Gastrocnemius medialis (tissue), 4 donors: ENCODE data around the gene CHST8. TPM values are rescaled to one million over a fixed set of nuclear protein-coding genes. Genes with fewer than 3 reads are reported as not detected.

Experiments used
- ATAC-seq, 2 donors: fragments of 150-250 bp; one replicate each; pipeline ENCODE4 v1.9.1; 2016
- DNase-seq, 2 donors: peaks; one replicate each; pipeline ENCODE4 v3.0.0-alpha.2; 2019
- H3K27ac ChIP-seq, 4 donors: fragments of 200-600 bp; sonication (generic); 1 replicate in 1 of 4; 2 replicates in 3 of 4; pipeline ENCODE4 v1.5.1; 2016 to 2018; ENCODE audit warnings: mild to moderate bottlenecking in 2 of 4, moderate library complexity in 1 of 4
- H3K27me3 ChIP-seq, 3 donors: fragments of 200-600 bp; sonication (generic) in 2 of 3; 1 replicate in 1 of 3; 2 replicates in 2 of 3; pipeline versions ENCODE4 v1.5.1 to v1.6.0; 2016 to 2019; ENCODE audit warnings: mild to moderate bottlenecking in 1 of 3, moderate library complexity in 1 of 3
- H3K36me3 ChIP-seq, 2 donors: fragments of 200-600 bp; sonication (generic) in 1 of 2; one replicate each; pipeline ENCODE4 v1.5.1; 2017 to 2018
- H3K4me1 ChIP-seq, 2 donors: fragments of 200-600 bp; sonication (generic) in 1 of 2; one replicate each; pipeline ENCODE4 v1.5.1; 2016 to 2017; ENCODE audit warnings: mild to moderate bottlenecking in 2 of 2
- H3K4me3 ChIP-seq, 4 donors: fragments of 200-600 bp; sonication (generic) in 3 of 4; 1 replicate in 1 of 4; 2 replicates in 3 of 4; pipeline ENCODE4 v1.5.1; 2016 to 2019; ENCODE audit warnings: mild to moderate bottlenecking in 2 of 4
- H3K9me3 ChIP-seq, 3 donors: fragments of 200-600 bp; sonication (generic) in 2 of 3; 1 replicate in 1 of 3; 2 replicates in 2 of 3; pipeline ENCODE4 v1.5.1; 2016 to 2019
- CTCF ChIP-seq, 5 experiments: fragments of 450-650 bp in 3 of 5; fragments of 200-600 bp in 2 of 5; sonication (generic) in 2 of 5; IDR thresholded peaks in 4 of 5; conservative IDR thresholded peaks in 1 of 5; 1 replicate in 4 of 5; 2 replicates in 1 of 5; pipeline ENCODE4 v1.5.1; 2016 to 2019; ENCODE audit warnings: antibody characterized with exemption in 5 of 5, mild to moderate bottlenecking in 3 of 5, moderate library complexity in 3 of 5
- POLR2A ChIP-seq, 2 donors: fragments of 450-650 bp; IDR thresholded peaks; one replicate each; pipeline ENCODE4 v1.6.1; 2017; ENCODE audit warnings: antibody characterized with exemption in 2 of 2, mild to moderate bottlenecking in 2 of 2, moderate library complexity in 2 of 2
- in situ Hi-C, 4 donors: fragments of 200-750 bp; cut with MboI; loops; one replicate each; pipeline versions ENCODE4 v1.15.0 to v1.8.0; 2017; ENCODE audit warnings: low sequenced_read_pairs in 4 of 4
- intact Hi-C: fragments of 100-400 bp; cut with DNase I; formaldehyde crosslinking; loops from one replicate; pipeline ENCODE4 v1.15.1; 2023; ENCODE audit warnings: low total_unique reads
- total RNA-seq, 4 donors: library from RNA; depleted of rRNA; stranded (reverse); fragments of >200 nt; gene quantifications; one replicate each; pipeline versions ENCODE4 v1.1.0 to v1.2.3, GENCODE V29; 2016

The CHST8 gene
- total RNA-seq, 4 donors from 2014 or later, result 0.29 to 0.46 TPM; not detected in 2

GRCh38 chr19:33801411-33801810 is 179.7 kb downstream of the CHST8 start:
- H3K4me3 ChIP-seq, result no peak overlapping the region
- no peaks in the 10 kb centered on the region for H3K9me3 ChIP-seq
- H3K36me3 ChIP-seq, result no peaks in the 10 kb centered on the region
- intact Hi-C loops, result no loop called here
- ATAC-seq (no peak), DNase-seq (no peak)
- no peak overlapping the region for H3K27ac ChIP-seq
- TF ChIP-seq CTCF (IDR thresholded peaks at IDR 0.05 in 4 of 5, conservative IDR thresholded peaks at IDR 0.05 in 1 of 5) (no peak), POLR2A (IDR thresholded peaks at IDR 0.05) (no peak)
- H3K27me3 ChIP-seq, result peaks cover 0 to 12% (median 2%) of the 10 kb centered on the region in 3 donors
- peaks cover 0 to 12% of the 10 kb centered on the region in 2 donors for H3K4me1 ChIP-seq
- in situ Hi-C loops, result no loop called here

- H3K9me3 ChIP-seq, result no peaks in the 10 kb centered on the region
- H3K4me3 ChIP-seq, result no peak overlapping the region
- TF ChIP-seq CTCF (IDR thresholded peaks at IDR 0.05 in 4 of 5, conservative IDR thresholded peaks at IDR 0.05 in 1 of 5) (no peak), POLR2A (IDR thresholded peaks at IDR 0.05) (no peak)
- H3K27ac ChIP-seq, result no peak overlapping the region
- intact Hi-C loops, result no loop called here
- H3K4me1 ChIP-seq, result peaks cover 0 to 11% of the 10 kb centered on the region in 2 donors
- H3K36me3 ChIP-seq, result no peaks in the 10 kb centered on the region
- DNase-seq (no peak), ATAC-seq (no peak)
- H3K27me3 ChIP-seq, result peaks cover 0 to 9% (median 2%) of the 10 kb centered on the region in 3 donors
- in situ Hi-C loops, result no loop called here
Measured at GRCh38 chr19:33802001-33802400, 180.2 kb downstream of the CHST8 start.

- TF ChIP-seq CTCF (IDR thresholded peaks at IDR 0.05 in 4 of 5, conservative IDR thresholded peaks at IDR 0.05 in 1 of 5) (no peak), POLR2A (IDR thresholded peaks at IDR 0.05) (no peak)
- Histone ChIP-seq H3K4me3 (no peak overlapping the region), H3K27me3 (peaks cover 0 to 1% (median 0%) of the 10 kb centered on the region in 3 donors), H3K4me1 (peaks cover 0 to 5% of the 10 kb centered on the region in 2 donors), H3K9me3 (no peaks in the 10 kb centered on the region), H3K27ac (no peak overlapping the region), H3K36me3 (no peaks in the 10 kb centered on the region)
- DNase-seq (no peak), ATAC-seq (no peak)
- in situ Hi-C loops, result no loop called here
- intact Hi-C loops, result no loop called here
Measured at GRCh38 chr19:33802801-33803200, 181.0 kb downstream of the CHST8 start.

GRCh38 chr19:33803383-33803782 is 181.6 kb downstream of the CHST8 start:
- ATAC-seq, result no peak
- Histone ChIP-seq H3K9me3 (no peaks in the 10 kb centered on the region), H3K36me3 (no peaks in the 10 kb centered on the region), H3K4me1 (peaks cover 0 to under 1% of the 10 kb centered on the region in 2 donors), H3K27ac (no peak overlapping the region), H3K27me3 (no peaks in the 10 kb centered on the region), H3K4me3 (no peak overlapping the region)
- DNase-seq, result no peak
- intact Hi-C loops (no loop called here), in situ Hi-C loops (no loop called here)
- no peak for TF ChIP-seq POLR2A (IDR thresholded peaks at IDR 0.05)
- TF ChIP-seq CTCF (IDR thresholded peaks at IDR 0.05 in 4 of 5, conservative IDR thresholded peaks at IDR 0.05 in 1 of 5), result no peak
